HG02798 (cell line): ENCODE measurements around the gene NAMPT.
A peak's percentile ranks its signal among the peaks of the same experiment; 100 is the strongest.

Experiments
- ATAC-seq: cut with Tn5 transposase; IDR thresholded peaks from one replicate; pipeline ENCODE4 v1.9.1; 2021; ENCODE audit warnings: mild to moderate bottlenecking; ENCODE audit not compliant: unreplicated experiment, poor library complexity

The NAMPT gene

GRCh38 chr7:106277976-106278375 is 6.8 kb downstream of the NAMPT start:
- ATAC-seq, result no peak

GRCh38 chr7:106276513-106276912 is 8.3 kb downstream of the NAMPT start:
- ATAC-seq, result no peak

- ATAC-seq, result peak; percentile 55
Measured at GRCh38 chr7:106273009-106273668, 11.6 kb downstream of the NAMPT start.

GRCh38 chr7:106270122-106270977 is 14.4 kb downstream of the NAMPT start:
- ATAC-seq, result no peak

GRCh38 chr7:106269254-106269961 is 15.4 kb downstream of the NAMPT start:
- ATAC-seq, result no peak

- no peak for ATAC-seq
Measured at GRCh38 chr7:106265133-106265532, 19.6 kb downstream of the NAMPT start.

GRCh38 chr7:106262221-106262881 is 22.4 kb downstream of the NAMPT start:
- ATAC-seq, result no peak

- peak; percentile 72 for ATAC-seq
Measured at GRCh38 chr7:106260136-106260561, 24.6 kb downstream of the NAMPT start.

- ATAC-seq, result no peak
Measured at GRCh38 chr7:106258789-106259188, 26.0 kb downstream of the NAMPT start.

GRCh38 chr7:106257752-106258151 is 27.0 kb downstream of the NAMPT start:
- ATAC-seq, result no peak

GRCh38 chr7:106256144-106256543 is 28.6 kb downstream of the NAMPT start:
- ATAC-seq, result no peak

- ATAC-seq, result no peak
Measured at GRCh38 chr7:106255246-106255645, 29.5 kb downstream of the NAMPT start.

- no peak for ATAC-seq
Measured at GRCh38 chr7:106254525-106255116, 30.2 kb downstream of the NAMPT start.

- ATAC-seq, result no peak
Measured at GRCh38 chr7:106252568-106252967, 32.2 kb downstream of the NAMPT start.

- ATAC-seq, result no peak
Measured at GRCh38 chr7:106249488-106249887, 35.3 kb downstream of the NAMPT start.

GRCh38 chr7:106248600-106248999 is 36.2 kb downstream of the NAMPT start:
- ATAC-seq, result no peak

- ATAC-seq, result no peak
Measured at GRCh38 chr7:106247841-106248240, 36.9 kb downstream of the NAMPT start.

GRCh38 chr7:106246902-106247711 is 37.7 kb downstream of the NAMPT start:
- no peak for ATAC-seq

GRCh38 chr7:106243893-106244292 is 40.9 kb downstream of the NAMPT start:
- ATAC-seq, result no peak
